Gastroesophageal sphincter (tissue), 4 donors: ENCODE data around the gene CSTF1. TPM values are rescaled to one million over a fixed set of nuclear protein-coding genes. Genes with fewer than 3 reads are reported as not detected.

Experiments
- ATAC-seq: fragments of 150-250 bp; one replicate; pipeline ENCODE4 v1.9.1; 2016; ENCODE audit warnings: mild to moderate bottlenecking, moderate library complexity
- H3K27ac ChIP-seq, 4 donors: fragments of 200-600 bp; sonication (generic) in 3 of 4; 1 replicate in 3 of 4; 2 replicates in 1 of 4; pipeline ENCODE4 v1.5.1; 2016 to 2019
- H3K27me3 ChIP-seq: fragments of 200-600 bp; sonication (generic); one replicate; pipeline ENCODE4 v1.5.1; 2019
- H3K36me3 ChIP-seq, 2 donors: fragments of 200-600 bp; sonication (generic); one replicate each; pipeline ENCODE4 v1.5.1; 2019; ENCODE audit warnings: control low read depth in 1 of 2
- H3K4me1 ChIP-seq, 3 donors: fragments of 200-600 bp; sonication (generic); 1 replicate in 2 of 3; 2 replicates in 1 of 3; pipeline ENCODE4 v1.5.1; 2016 to 2019; ENCODE audit warnings: control low read depth in 2 of 3
- H3K4me3 ChIP-seq, 2 donors: fragments of 200-600 bp; sonication (generic); one replicate each; pipeline ENCODE4 v1.5.1; 2019; ENCODE audit warnings: mild to moderate bottlenecking in 1 of 2, moderate library complexity in 1 of 2
- H3K9me3 ChIP-seq, 3 donors: fragments of 200-600 bp; sonication (generic); one replicate each; pipeline ENCODE4 v1.5.1; 2017 to 2019; ENCODE audit warnings: control low read depth in 2 of 3
- EP300 ChIP-seq: sonication (generic); formaldehyde crosslinking; IDR thresholded peaks from one replicate; pipeline ENCODE4 v1.6.1; 2017; ENCODE audit warnings: antibody characterized with exemption, mild to moderate bottlenecking
- POLR2A ChIP-seq, 2 donors: fragments of 450-650 bp; IDR thresholded peaks; one replicate each; pipeline ENCODE4 v1.6.1; 2017; ENCODE audit warnings: antibody characterized with exemption in 2 of 2, mild to moderate bottlenecking in 2 of 2, moderate library complexity in 1 of 2
- POLR2AphosphoS5 ChIP-seq: sonication (generic); formaldehyde crosslinking; IDR thresholded peaks from one replicate; pipeline ENCODE4 v1.6.1; 2017; ENCODE audit warnings: antibody characterized with exemption
- WGBS, 2 donors: methylation state at CpG; one replicate each; pipeline ENCODE4 v1.1.5; 2018; ENCODE audit warnings: low coverage in 1 of 2; 5-methylcytosine and 5-hydroxymethylcytosine counted together
- total RNA-seq, 4 donors: library from RNA; depleted of rRNA; stranded (reverse); fragments of >200 nt; gene quantifications; one replicate each; pipeline ENCODE4 v1.1.0, GENCODE V29; 2016
- TF ChIP-seq, protein P1 (sequence below), 4 experiments: fragments of 200-600 bp in 2 of 4; fragments of 450-650 bp in 2 of 4; sonication (generic) in 1 of 4; IDR thresholded peaks; one replicate each; pipeline ENCODE4 v1.5.1; 2017 to 2019; ENCODE audit warnings: antibody characterized with exemption in 4 of 4, mild to moderate bottlenecking in 2 of 4, moderate library complexity in 2 of 4

Gene CSTF1
- total RNA-seq, 4 donors from 2014 or later = 15.3 to 33.1 (median 22.4) TPM

DNA sequence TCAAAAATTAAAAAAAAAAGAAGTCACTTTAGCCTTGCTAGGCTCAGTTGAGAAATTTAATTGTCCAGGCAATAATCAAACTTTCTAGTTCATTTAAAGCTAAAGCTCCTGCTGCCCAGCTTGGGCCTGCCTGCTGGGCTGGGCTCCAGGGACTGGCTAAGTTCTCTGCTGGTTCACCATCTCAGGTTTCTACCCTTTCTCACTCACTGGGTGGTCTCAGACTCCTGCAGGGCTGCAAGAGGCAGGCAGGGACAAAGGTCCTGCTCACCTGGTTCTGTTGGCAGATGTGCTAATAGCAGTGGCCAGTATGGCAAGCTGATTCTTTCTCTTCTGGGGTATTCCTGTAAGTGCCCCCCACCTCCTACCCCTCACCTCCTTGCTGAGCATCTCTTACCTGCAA lies 54.8 kb downstream of the CSTF1 start:
- Histone ChIP-seq H3K36me3 (no peaks in the 10 kb centered on the region), H3K27me3 (peaks cover 8% of the 10 kb centered on the region), H3K4me3 (no peak overlapping the region), H3K9me3 (no peaks in the 10 kb centered on the region), H3K4me1 (no peaks in the 10 kb centered on the region), H3K27ac (no peak overlapping the region)
- no peak for ATAC-seq
- TF ChIP-seq, protein P1, sequence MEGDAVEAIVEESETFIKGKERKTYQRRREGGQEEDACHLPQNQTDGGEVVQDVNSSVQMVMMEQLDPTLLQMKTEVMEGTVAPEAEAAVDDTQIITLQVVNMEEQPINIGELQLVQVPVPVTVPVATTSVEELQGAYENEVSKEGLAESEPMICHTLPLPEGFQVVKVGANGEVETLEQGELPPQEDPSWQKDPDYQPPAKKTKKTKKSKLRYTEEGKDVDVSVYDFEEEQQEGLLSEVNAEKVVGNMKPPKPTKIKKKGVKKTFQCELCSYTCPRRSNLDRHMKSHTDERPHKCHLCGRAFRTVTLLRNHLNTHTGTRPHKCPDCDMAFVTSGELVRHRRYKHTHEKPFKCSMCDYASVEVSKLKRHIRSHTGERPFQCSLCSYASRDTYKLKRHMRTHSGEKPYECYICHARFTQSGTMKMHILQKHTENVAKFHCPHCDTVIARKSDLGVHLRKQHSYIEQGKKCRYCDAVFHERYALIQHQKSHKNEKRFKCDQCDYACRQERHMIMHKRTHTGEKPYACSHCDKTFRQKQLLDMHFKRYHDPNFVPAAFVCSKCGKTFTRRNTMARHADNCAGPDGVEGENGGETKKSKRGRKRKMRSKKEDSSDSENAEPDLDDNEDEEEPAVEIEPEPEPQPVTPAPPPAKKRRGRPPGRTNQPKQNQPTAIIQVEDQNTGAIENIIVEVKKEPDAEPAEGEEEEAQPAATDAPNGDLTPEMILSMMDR (IDR thresholded peaks at IDR 0.05) = no peak
- no peak for TF ChIP-seq POLR2AphosphoS5
- no peak for TF ChIP-seq EP300
- TF ChIP-seq POLR2A (IDR thresholded peaks at IDR 0.05) = no peak

DNA sequence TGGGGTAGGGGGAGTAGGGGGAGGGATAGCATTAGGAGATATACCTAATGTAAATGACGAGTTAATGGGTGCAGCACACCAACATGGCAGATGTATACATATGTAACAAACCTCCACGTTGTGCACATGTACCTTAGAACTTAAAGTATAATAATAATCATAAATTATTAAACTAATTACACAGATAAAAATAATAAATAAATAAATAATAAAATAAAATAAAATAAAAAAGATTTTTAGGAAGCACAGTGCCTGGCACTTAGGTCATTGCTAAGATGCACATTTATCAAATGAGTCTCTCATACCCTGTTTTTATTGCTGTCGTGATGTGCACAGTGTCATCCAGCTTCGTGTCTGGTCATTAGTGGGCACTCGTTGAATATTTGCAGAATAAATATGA lies 57.0 kb downstream of the CSTF1 start:
- no peak for ATAC-seq
- H3K4me3 ChIP-seq = no peak overlapping the region
- TF ChIP-seq EP300 (no peak), POLR2A (IDR thresholded peaks at IDR 0.05) (no peak), POLR2AphosphoS5 (no peak)
- TF ChIP-seq, protein P1 (IDR thresholded peaks at IDR 0.05) = no peak
- H3K4me1 ChIP-seq = no peaks in the 10 kb centered on the region
- no peak overlapping the region for H3K27ac ChIP-seq
- 77 to 91% methylated on average over 4 to 5 of the region's 5 CpGs for WGBS, 2 donors
- H3K9me3 ChIP-seq = no peaks in the 10 kb centered on the region
- peaks cover 8% of the 10 kb centered on the region for H3K27me3 ChIP-seq
- no peaks in the 10 kb centered on the region for H3K36me3 ChIP-seq

DNA sequence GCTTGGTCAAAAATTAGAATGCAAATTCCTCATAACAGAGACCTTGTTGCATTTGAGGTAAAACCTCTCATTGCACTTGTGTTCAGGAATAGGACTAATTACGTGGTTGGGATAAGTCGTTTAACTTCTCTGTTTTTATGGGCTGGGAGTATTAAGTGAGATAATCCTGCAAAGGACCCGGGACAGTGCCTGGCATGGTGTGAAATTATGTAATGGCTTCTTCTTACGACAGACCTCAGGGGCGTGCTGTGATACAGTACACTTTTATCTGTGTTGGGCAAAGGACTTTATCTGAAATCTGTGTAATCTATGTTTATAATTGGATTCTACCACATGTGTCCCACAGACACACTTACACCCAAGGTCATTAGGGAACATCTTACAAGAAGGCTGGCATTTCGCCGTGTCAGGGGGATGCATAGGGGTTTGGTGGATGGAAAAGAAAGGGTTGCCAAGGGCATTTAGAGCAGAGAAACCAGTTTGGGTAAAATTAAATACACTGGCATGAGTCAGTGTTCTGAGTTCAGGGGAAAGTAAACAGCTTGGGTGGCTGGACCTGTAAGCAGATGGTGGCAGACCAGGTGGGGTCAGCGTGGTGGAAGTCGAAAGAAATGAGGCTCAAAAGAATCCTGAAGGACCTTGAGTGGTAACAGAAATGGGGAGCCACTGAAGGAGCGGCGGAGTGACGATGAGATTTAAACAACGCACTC lies 58.8 kb downstream of the CSTF1 start:
- Histone ChIP-seq H3K27ac (no peak overlapping the region), H3K4me1 (no peaks in the 10 kb centered on the region), H3K4me3 (no peak overlapping the region), H3K36me3 (no peaks in the 10 kb centered on the region), H3K27me3 (no peaks in the 10 kb centered on the region), H3K9me3 (no peaks in the 10 kb centered on the region)
- no peak for ATAC-seq
- 83 to 87% methylated on average over 6 to 12 of the region's 13 CpGs for WGBS, 2 donors
- TF ChIP-seq POLR2AphosphoS5 (no peak), EP300 (no peak), POLR2A (IDR thresholded peaks at IDR 0.05) (no peak)
- TF ChIP-seq, protein P1 (IDR thresholded peaks at IDR 0.05) = no peak

DNA sequence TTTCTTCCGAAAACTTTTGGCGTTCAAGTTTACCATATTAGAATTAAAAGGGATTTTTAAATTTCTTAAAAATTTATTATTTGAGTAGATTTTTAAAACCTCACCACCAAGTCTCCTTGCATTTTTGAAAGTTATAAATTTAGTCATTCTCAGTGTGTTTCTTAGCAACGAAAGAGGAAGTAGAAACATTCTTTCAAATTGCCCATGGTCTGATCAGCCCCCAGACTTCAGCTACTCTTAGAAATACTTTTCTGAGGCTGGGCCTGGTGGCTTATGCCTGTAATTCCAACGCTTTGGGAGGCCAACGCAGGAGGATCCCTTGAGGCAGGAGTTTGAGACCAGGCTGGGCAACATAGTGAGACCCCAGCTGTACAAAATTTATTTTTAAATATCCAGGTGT lies 60.9 kb downstream of the CSTF1 start:
- Histone ChIP-seq H3K4me3 (no peak overlapping the region), H3K36me3 (peaks cover 0 to 2% of the 10 kb centered on the region in 2 donors), H3K27me3 (no peaks in the 10 kb centered on the region), H3K27ac (no peak overlapping the region), H3K9me3 (no peaks in the 10 kb centered on the region), H3K4me1 (no peaks in the 10 kb centered on the region)
- no peak for TF ChIP-seq POLR2AphosphoS5
- no peak for TF ChIP-seq EP300
- no peak for TF ChIP-seq POLR2A (IDR thresholded peaks at IDR 0.05)
- TF ChIP-seq, protein P1 (IDR thresholded peaks at IDR 0.05) = no peak
- ATAC-seq = no peak
- WGBS, 2 donors = 91 to 95% methylated on average over 3 to 4 of the region's 5 CpGs

DNA sequence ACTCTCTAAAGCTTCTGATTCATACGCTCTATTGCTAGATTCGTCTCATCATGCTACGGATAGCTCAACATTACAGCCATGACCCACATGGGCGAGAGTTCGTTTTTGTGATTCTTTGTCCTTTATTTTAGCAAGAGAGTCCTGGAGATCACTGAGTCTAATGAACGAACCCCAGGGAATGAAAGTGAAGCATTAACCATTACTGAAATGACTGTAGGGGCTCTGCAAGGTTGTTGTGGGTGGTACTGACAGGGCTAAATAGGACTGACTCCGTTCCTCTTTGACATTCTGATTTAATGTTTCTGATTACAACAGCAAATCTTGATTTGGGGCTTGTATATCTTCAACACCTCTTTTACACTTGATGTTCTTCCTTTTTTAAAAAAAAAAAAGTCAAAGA lies 62.3 kb downstream of the CSTF1 start:
- Histone ChIP-seq H3K27me3 (no peaks in the 10 kb centered on the region), H3K9me3 (no peaks in the 10 kb centered on the region), H3K36me3 (peaks cover 0 to 8% of the 10 kb centered on the region in 2 donors), H3K4me1 (no peaks in the 10 kb centered on the region), H3K4me3 (no peak overlapping the region), H3K27ac (no peak overlapping the region)
- no peak for TF ChIP-seq POLR2A (IDR thresholded peaks at IDR 0.05)
- ATAC-seq = no peak
- 82 to 88% methylated on average over 7 of the region's 7 CpGs for WGBS, 2 donors

Other genes with a start within 250 kb of the CSTF1 start
- not detected for gene MC3R, start 143.9 kb upstream of the CSTF1 start, total RNA-seq
- 10 to 100 TPM; 57.4 to 79.9 (median 59.3) TPM for gene FAM210B, start 33.7 kb upstream of the CSTF1 start, total RNA-seq
- 1 to 10 TPM in 3 of 4 donors, under 1 TPM in 1; 0.54 to 2.5 (median 1.6) TPM for gene AURKA, start 430 bp upstream of the CSTF1 start, total RNA-seq
- gene CASS4, start 19.6 kb downstream of the CSTF1 start, total RNA-seq = 1 to 10 TPM; 1.2 to 9.0 (median 4.4) TPM
- gene RTF2, start 76.0 kb downstream of the CSTF1 start, total RNA-seq = 10 to 100 TPM; 83.7 to 96.1 (median 90.3) TPM
- under 1 TPM in 1 of 4 donors, not detected in 3; 0.66 TPM for gene FAM209A, start 132.1 kb downstream of the CSTF1 start, total RNA-seq
- gene FAM209B, start 140.6 kb downstream of the CSTF1 start, total RNA-seq = 1 to 10 TPM in 1 of 4 donors, not detected in 3; 4.3 TPM
- 1 to 10 TPM in 2 of 4 donors, under 1 TPM in 2; 0.16 to 4.1 (median 2.2) TPM for gene TFAP2C, start 236.7 kb downstream of the CSTF1 start, total RNA-seq